ENCODE data around the gene DNAJB9. TPM values are rescaled to one million over a fixed set of nuclear protein-coding genes. Genes with fewer than 3 reads are reported as not detected.
"Not testable (repeated sequence)": the region's sequence is repeated elsewhere in the genome, so short reads cannot be mapped to it uniquely, and the experiment has no call there.

The DNAJB9 gene
- total RNA-seq, 1 donor from 2014 or later = 28.7 TPM

- TF ChIP-seq POLR2A (IDR thresholded peaks at IDR 0.05) = no peak
- TF ChIP-seq POLR2AphosphoS5 (IDR thresholded peaks at IDR 0.05; ENCODE audit: insufficient read depth in 1 of 2, low read depth in 1 of 2) = no peak
- no peak for TF ChIP-seq CTCF (IDR thresholded peaks at IDR 0.05)
- Histone ChIP-seq H3K4me3 (no peak overlapping the region), H3K9me3 (no peaks in the 10 kb centered on the region), H3K27ac (no peak overlapping the region), H3K27me3 (no peaks in the 10 kb centered on the region), H3K36me3 (no peaks in the 10 kb centered on the region), H3K4me1 (no peaks in the 10 kb centered on the region)
- no peak for DNase-seq (ENCODE audit: extremely low spot score in 2 of 2)
- intact Hi-C loops (cut with DNase I) = no loop called here
Observed at GRCh38 chr7:108535744-108536143, 33.9 kb upstream of the DNAJB9 start.

GRCh38 chr7:108537229-108537628 is 32.4 kb upstream of the DNAJB9 start:
- intact Hi-C loops (cut with DNase I) = no loop called here
- H3K27me3 ChIP-seq = no peaks in the 10 kb centered on the region
- no peak for DNase-seq (ENCODE audit: extremely low spot score in 2 of 2)
- no peaks in the 10 kb centered on the region for H3K4me1 ChIP-seq
- no peaks in the 10 kb centered on the region for H3K9me3 ChIP-seq
- H3K4me3 ChIP-seq = no peak overlapping the region
- H3K27ac ChIP-seq = no peak overlapping the region
- TF ChIP-seq POLR2AphosphoS5 (IDR thresholded peaks at IDR 0.05; ENCODE audit: insufficient read depth in 1 of 2, low read depth in 1 of 2) (no peak), POLR2A (IDR thresholded peaks at IDR 0.05) (no peak), CTCF (IDR thresholded peaks at IDR 0.05) (no peak)
- H3K36me3 ChIP-seq = no peaks in the 10 kb centered on the region

- intact Hi-C loops (cut with DNase I); DNase-seq (ENCODE audit: extremely low spot score in 2 of 2); H3K9me3 ChIP-seq; H3K4me3 ChIP-seq; H3K4me1 ChIP-seq; H3K27ac ChIP-seq; H3K36me3 ChIP-seq; H3K27me3 ChIP-seq: not testable (repeated sequence)
Observed at GRCh38 chr7:108538236-108538635, 31.4 kb upstream of the DNAJB9 start.

- DNase-seq (ENCODE audit: extremely low spot score in 2 of 2); intact Hi-C loops (cut with DNase I); H3K27ac ChIP-seq; H3K9me3 ChIP-seq; H3K4me3 ChIP-seq; H3K27me3 ChIP-seq; H3K4me1 ChIP-seq; H3K36me3 ChIP-seq: not testable (repeated sequence)
Observed at GRCh38 chr7:108538685-108539084, 31.0 kb upstream of the DNAJB9 start.

GRCh38 chr7:108541478-108541877 is 28.2 kb upstream of the DNAJB9 start:
- Histone ChIP-seq H3K4me1 (no peaks in the 10 kb centered on the region), H3K4me3 (no peak overlapping the region), H3K27me3 (no peaks in the 10 kb centered on the region), H3K36me3 (no peaks in the 10 kb centered on the region), H3K9me3 (no peaks in the 10 kb centered on the region), H3K27ac (no peak overlapping the region)
- DNase-seq (ENCODE audit: extremely low spot score in 2 of 2) = no peak
- TF ChIP-seq POLR2A (IDR thresholded peaks at IDR 0.05) (no peak), POLR2AphosphoS5 (IDR thresholded peaks at IDR 0.05; ENCODE audit: insufficient read depth in 1 of 2, low read depth in 1 of 2) (no peak), CTCF (IDR thresholded peaks at IDR 0.05) (no peak)
- intact Hi-C loops (cut with DNase I) = no loop called here

- intact Hi-C loops (cut with DNase I); H3K27me3 ChIP-seq; H3K36me3 ChIP-seq: not testable (repeated sequence)
Observed at GRCh38 chr7:108548141-108548896, 21.4 kb upstream of the DNAJB9 start.

GRCh38 chr7:108556665-108557064 is 13.0 kb upstream of the DNAJB9 start:
- H3K27ac ChIP-seq; H3K4me3 ChIP-seq; intact Hi-C loops (cut with DNase I); H3K4me1 ChIP-seq; H3K36me3 ChIP-seq; DNase-seq (ENCODE audit: extremely low spot score in 2 of 2); H3K27me3 ChIP-seq: not testable (repeated sequence)
- peaks cover 11% of the 10 kb centered on the region for H3K9me3 ChIP-seq

More at GRCh38 chr7:108548141-108548896, 21.4 kb upstream of the DNAJB9 start:
- H3K4me3 ChIP-seq; H3K9me3 ChIP-seq; DNase-seq (ENCODE audit: extremely low spot score in 2 of 2); H3K4me1 ChIP-seq; H3K27ac ChIP-seq: not testable (repeated sequence)

Data from vagina (tissue), 2 donors.